DMS79 treated with DMSO at 0.1 percent for 48 hours (cell line): ENCODE results near the gene CRISP1.
A peak's percentile ranks its signal among the peaks of the same experiment; 100 is the strongest.
"Not testable (repeated sequence)": the region's sequence is repeated elsewhere in the genome, so short reads cannot be mapped to it uniquely, and the experiment has no call there.

Experiments
- DNase-seq: peaks from one replicate; lab custom pipeline; 2025; lab: John Stamatoyannopoulos, UW

The CRISP1 gene, protein sequence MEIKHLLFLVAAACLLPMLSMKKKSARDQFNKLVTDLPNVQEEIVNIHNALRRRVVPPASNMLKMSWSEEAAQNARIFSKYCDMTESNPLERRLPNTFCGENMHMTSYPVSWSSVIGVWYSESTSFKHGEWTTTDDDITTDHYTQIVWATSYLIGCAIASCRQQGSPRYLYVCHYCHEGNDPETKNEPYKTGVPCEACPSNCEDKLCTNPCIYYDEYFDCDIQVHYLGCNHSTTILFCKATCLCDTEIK

DNA sequence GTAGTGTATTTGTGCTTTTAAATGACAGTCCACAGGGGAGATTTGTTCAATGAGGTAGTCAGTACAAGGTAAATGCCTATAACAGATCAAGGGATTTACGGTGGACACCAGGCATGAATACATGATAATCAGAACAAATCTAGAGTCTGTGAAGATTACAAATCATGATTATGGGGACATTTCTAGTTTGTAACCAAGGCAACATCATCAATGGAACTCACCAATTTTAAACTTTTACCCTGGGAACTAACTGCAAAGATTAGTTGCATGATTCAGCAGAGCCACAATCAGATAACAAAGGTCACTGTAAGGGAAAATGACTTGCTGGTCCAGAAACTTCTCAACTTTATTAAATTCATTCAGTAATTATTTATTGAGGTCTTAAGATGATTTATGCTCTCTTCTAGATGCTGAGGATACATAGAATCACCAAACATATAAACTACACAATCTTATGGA, at the start of gene CRISP1:
CRISP1 (minus strand) TSS at position 51 of the 459 bp plus-strand sequence. CDS start 9,135 bp downstream, outside the sequence.
- DNase-seq: no peak

DNA sequence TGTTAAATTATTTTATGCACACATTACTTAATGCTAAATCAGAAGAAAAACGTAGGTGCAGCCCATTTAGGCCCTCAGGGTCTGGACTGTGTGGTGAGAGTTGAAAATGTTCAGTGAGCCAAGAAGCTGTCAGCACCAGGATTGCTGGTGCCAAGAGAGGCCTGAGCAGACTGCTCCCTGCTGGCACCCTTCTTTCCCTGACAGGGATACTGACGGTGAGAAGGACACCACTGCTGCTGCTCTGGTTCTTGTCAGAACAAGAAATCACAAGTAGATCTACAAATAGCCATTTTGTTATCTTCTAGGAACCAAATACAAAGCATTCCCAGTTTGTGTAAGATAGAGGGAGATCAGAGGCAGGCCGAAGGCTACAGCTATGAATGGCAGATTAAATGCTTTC, 48.7 kb upstream of the CRISP1 start:
- DNase-seq: no peak

DNA sequence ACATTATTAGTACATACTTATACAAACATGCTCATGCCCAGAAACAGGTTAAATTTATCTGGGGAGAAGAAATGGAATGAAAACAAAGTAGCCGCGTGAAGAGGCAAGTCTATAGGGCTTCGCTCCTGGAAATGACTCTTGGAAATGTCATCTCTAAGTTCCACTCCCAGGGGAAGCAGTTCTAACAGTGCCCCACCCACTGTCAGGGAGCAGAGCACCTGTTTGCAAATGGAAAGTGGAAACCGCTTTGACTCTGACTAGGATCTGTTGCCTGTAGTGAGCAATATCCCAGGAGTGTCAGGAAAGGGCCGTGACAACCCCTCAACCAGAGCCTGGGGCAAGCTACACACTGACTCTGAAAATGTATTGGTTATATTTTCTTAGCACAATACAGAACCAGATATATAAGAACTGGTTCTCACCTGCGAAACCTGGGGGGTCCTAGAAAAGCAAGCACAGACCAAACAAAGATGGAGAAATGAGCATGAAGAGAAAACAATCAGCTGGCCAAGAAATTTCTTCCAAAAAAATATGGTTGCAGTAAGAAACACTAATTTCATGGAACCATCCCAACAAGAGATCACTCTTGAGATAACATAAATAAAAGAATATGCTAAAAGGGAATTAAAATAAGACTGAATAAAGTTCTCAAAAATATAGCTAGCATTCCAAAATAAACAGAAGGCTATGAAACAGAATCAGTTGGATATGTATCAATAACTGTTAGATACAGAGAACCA, 47.5 kb upstream of the CRISP1 start:
- peak; percentile 43 for DNase-seq

DNA sequence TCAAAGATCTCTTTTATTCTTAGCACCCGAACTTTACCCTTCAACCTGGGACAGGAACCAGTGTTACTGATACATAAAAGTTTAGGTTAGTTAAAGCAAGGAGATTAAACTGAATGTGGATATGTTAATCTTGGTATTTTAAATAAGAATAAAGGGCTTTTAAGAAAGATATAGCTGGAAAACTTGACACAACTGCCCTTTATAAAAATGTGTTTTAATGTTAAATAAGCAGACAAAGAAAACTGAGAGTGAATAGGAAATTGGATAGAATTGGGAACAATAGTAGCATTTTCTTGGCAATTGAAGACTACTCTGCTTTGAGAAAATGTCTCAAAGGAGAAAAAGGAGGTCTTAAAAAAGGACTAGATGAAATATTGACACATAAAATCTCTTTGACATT, 45.9 kb upstream of the CRISP1 start:
- DNase-seq: no peak

DNA sequence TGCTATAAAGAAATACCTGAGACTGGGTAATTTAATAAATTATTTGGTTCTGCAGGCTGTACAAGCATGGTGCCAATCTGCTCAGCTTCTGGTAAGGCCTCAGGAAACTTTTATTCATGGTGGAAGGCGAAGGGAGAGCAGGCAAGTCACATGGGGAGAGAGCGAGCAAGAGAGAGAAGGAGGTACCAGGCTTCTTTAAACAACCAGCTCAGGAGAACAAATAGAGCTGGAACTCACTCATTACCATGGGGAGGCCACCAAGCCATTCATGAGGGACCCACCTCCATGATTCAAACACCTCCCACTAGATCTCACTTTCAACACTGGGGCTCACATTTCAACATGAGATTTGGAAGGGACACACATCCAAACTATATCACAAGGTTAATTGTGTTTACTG, 44.9 kb upstream of the CRISP1 start:
- DNase-seq: no peak

- no peak for DNase-seq
Measured at GRCh38 chr6:49909563-49909962, 43.2 kb upstream of the CRISP1 start.

DNA sequence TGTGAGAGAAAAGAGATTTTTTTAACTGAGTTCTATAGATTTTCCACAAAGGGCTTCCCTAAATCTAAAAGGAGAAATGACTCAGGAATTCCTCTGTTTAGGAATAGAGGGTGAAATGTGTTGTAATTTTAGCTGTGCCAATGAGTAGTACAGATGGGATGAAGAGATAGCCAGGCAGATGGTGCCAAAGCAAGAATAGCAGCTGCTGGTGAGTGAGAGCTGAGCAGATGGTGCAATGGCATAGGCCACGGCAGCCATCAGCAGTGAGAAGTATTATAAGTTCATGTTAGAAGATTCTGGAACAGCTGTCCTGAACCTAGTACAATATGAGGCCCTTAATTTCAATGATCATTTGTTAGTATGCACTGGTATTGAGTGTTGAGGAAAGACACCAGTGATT, 40.2 kb upstream of the CRISP1 start:
- no peak for DNase-seq

DNA sequence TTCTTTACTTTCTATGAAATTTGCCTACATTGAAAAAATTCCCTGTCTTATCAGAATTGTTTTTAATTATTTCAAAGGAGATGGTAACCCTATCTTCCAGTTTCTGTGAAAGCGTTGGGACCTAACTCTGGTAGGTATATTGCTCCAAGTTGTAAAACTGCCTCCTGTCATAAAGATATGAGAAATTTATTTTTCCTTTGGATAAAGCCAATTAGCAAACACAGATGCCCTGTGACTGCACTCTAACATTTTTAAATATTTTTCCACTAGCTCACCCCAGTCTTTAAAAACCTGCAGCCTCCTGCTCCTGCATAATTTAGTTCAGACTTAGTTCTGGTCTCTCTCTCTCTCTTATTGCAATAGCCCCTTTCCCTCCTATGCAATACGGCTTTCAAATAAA, 39.0 kb upstream of the CRISP1 start:
- DNase-seq: no peak

- no peak for DNase-seq
Measured at GRCh38 chr6:49902856-49903255, 36.5 kb upstream of the CRISP1 start.

DNA sequence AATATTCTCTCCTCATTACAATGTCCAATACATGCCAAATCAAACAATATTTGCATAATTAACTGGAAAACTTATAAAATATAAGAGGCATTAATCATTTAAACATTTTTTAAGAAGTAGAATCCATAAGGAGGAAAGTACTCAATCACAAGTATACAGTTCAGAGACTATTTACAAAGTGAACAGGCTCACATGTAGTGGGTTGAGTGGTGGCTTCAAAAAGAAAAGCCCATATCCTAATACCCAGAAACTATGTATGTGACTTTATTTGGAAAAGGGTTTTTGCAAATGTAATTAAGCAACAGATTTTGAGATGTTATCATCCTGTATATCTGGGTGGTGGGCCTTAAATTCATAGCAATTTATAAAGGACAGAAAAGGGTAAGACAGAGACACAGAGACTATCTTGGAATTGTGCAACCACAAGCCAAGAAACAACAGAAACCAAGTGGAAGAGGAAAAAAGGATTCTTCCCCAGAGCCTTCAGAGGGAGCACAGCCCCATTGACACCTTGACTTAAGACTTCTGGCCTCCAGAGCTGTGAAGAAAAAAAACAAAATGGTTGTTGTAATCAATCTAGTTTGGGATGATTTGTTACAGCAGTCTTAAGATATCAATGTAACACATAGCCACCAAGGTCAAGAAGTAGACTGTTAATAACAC, 32.7 kb upstream of the CRISP1 start:
- DNase-seq: no peak

DNA sequence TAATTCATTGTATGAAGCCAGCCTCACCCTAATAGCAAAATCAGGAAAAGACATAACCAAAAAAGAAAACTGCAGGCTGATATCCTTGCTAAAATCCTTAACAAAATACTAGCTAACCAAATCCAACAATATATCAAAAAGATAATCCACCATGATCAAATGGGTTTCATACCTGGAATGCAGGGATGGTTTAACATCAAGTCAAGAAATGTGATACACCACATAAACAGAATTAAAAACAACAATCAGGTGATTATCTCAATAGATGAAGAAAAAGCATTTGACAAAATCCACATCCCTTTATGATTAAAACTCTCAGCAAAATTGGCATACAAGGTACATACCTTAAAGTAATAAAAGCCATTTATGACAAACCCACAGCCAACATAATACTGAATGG, 29.2 kb upstream of the CRISP1 start:
- DNase-seq: not testable (repeated sequence)

- DNase-seq: no peak
Measured at GRCh38 chr6:49892280-49892679, 25.9 kb upstream of the CRISP1 start.

- no peak for DNase-seq
Measured at GRCh38 chr6:49890988-49891387, 24.7 kb upstream of the CRISP1 start.

- DNase-seq: no peak
Measured at GRCh38 chr6:49888742-49889431, 22.6 kb upstream of the CRISP1 start.

GRCh38 chr6:49868951-49869529, 2.7 kb upstream of the CRISP1 start:
- no peak for DNase-seq

DNA sequence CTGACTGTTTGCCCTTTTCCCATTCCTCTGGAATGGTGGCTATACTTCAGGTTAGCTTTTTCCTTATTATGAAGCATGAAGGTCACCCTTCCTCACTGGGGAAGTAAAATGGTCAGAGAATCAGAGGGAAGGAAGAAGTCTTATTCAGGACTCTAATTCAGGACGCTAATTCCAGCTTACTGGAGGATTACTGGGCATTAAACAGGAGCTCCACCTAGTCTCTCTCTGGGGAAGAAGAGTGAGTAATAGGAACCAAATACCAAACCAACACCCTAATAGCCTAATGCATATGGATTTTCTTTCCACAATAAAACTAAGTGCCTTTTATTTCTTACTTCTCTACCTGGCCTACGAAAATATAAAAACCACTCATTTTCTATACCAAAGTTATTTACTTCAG, 10.1 kb downstream of the CRISP1 start:
- DNase-seq: no peak

- no peak for DNase-seq
Measured at GRCh38 chr6:49855221-49855620, 11.1 kb downstream of the CRISP1 start.

DNA sequence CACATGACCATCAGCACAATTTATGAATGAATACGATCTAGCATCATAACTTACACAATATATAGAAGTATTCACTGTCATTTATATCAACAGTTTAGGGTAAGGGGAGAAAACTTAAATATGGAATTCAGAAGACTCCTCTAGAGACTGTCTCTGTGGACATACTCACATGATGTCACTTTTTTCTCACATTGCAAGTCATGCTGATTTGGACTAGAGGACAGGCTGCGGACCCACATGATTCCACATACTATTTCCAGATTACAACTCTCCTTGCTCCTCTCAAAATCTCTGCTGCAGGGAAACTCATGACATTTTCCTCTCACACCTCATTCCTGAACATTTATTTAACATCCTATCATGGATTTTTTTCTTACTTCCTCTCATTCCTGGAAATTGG, 13.4 kb downstream of the CRISP1 start:
- no peak for DNase-seq

DNA sequence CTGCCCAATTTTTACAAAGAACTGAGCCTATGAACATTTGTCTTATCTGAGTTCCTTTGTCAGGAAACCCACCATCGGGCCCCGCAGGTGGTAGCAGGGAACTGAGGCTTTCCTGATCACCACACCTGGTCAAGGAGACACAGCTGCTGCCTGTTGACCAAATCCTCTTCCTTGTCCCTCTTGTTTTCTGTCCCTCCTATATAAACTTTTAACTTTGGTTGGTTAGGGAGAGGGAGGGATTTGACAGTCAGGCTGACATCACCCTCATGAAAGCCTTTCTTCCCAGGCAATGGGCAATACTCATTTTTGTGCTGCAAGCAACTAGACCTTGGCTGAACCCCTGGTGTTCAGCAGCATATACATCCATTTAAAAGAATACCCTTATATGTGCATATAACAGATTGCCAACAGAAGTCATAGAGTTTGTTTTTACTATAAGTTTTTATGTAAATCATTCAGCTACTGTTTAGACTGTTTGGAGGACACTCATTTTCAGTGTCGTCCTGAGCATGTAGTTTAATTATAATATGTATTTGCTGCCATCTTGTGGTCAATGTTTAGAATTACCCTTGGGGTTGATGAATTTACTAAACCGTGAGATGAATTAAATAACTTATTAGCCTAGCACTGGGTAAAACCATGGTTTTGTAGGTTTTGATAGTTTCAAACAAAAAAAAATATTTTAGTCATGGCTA, 17.0 kb downstream of the CRISP1 start:
- peak; percentile 75 for DNase-seq

DNA sequence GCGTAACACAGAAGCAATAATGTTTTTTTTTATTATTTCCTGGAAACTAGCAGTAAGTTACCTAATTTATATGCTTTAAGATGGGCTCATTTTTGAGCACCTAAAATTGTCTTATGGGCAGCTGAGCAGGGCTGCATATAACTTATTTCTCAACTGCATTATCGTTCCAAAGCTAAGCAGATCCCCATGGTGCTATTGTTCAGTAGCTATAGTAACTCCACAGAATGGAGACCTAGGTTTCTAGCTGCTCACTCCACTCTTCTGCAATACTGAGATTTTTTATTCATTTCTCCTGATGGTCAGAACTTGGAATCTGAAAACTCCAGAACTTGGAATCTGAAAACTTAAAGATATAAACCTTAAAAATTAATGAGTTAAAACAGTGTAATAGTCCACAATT, 18.7 kb downstream of the CRISP1 start:
- no peak for DNase-seq

DNA sequence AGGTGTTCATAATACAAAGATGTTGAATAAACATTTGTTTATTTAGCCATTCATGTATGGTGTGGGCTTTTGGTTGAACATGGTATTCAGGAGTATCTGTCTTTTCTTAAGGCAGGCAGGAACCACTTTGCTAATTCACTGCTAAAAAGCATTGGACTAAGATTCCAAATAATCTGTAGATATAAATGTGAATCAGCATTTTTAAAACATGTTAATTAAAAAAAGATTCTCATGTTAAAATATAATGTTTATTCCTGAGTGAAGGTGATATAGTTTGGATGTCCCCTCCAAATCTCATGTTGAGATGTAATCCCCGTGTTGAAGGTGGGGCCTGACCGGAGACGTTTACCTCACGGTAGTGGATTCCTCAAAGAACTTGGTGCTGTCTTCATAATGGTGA, 19.3 kb downstream of the CRISP1 start:
- DNase-seq: no peak

GRCh38 chr6:49841424-49841823, 24.9 kb downstream of the CRISP1 start:
- DNase-seq: no peak
